H1 (cell line): ENCODE measurements around the gene KCNC2. TPM values are rescaled to one million over a fixed set of nuclear protein-coding genes. Genes with fewer than 3 reads are reported as not detected.

Experiments
- CTCF ChIA-PET: fragments of 300-600 bp; sonication (Branson Sonifier 250); formaldehyde crosslinking; loops from one replicate; lab custom pipeline; 2021; ENCODE audit not compliant: partially characterized antibody; lab: Charles Lee
- POLR2A ChIA-PET: fragments of 300-600 bp; sonication (Branson Sonifier 250); formaldehyde crosslinking; loops from one replicate; lab custom pipeline; 2021; ENCODE audit warnings: inconsistent platforms; ENCODE audit not compliant: partially characterized antibody; lab: Charles Lee
- DNase-seq, 2 experiments: peaks; one replicate each; pipeline versions ENCODE4 v3.0.0 to v3.0.0-alpha.2; 2010 to 2022; ENCODE audit warnings: low spot score in 2 of 2, low read depth in 1 of 2, mixed read lengths in 1 of 2
- FAIRE-seq: peaks from 2 replicates; lab custom pipeline; 2011; peaks lifted over from hg19 to GRCh38; lab: Jason Lieb, UNC
- H2AFZ ChIP-seq: 2 replicates; pipeline ENCODE4 v1.8.1; 2012; ENCODE audit warnings: low read length, inconsistent platforms
- H2AK5ac ChIP-seq: 2 replicates; pipeline ENCODE4 v1.6.1; 2013; ENCODE audit warnings: low read depth, low read length
- H2BK120ac ChIP-seq: replicated peaks from 2 replicates; pipeline ENCODE3; 2013; ENCODE audit warnings: low read depth, low read length, inconsistent platforms
- H2BK12ac ChIP-seq: 2 replicates; pipeline ENCODE4 v1.6.1; 2013; ENCODE audit warnings: low read depth, low read length
- H2BK15ac ChIP-seq: 2 replicates; pipeline ENCODE4 v1.6.1; 2013; ENCODE audit warnings: low read length
- H2BK20ac ChIP-seq: 2 replicates; pipeline ENCODE4 v1.6.1; 2013; ENCODE audit warnings: low read length
- H2BK5ac ChIP-seq: 2 replicates; pipeline ENCODE4 v1.6.1; 2013; ENCODE audit warnings: low read depth, low read length
- H3K14ac ChIP-seq: 2 replicates; pipeline ENCODE4 v1.6.1; 2013; ENCODE audit warnings: inconsistent platforms; ENCODE audit not compliant: insufficient read length
- H3K18ac ChIP-seq: 2 replicates; pipeline ENCODE4 v1.6.1; 2013; ENCODE audit warnings: low read length; ENCODE audit errors: extremely low read depth
- H3K23ac ChIP-seq: 2 replicates; pipeline ENCODE4 v1.6.1; 2013; ENCODE audit warnings: inconsistent platforms; ENCODE audit not compliant: insufficient read length
- H3K23me2 ChIP-seq: 2 replicates; pipeline ENCODE4 v1.6.1; 2013; ENCODE audit warnings: low read depth, low read length
- H3K27ac ChIP-seq: 2 replicates; pipeline ENCODE4 v1.6.1; 2011; ENCODE audit warnings: low read depth, low read length, inconsistent platforms
- H3K27me3 ChIP-seq, 4 experiments: replicated peaks in 1 of 4; 1 replicate in 1 of 4; 2 replicates in 3 of 4; pipeline versions ENCODE4 v1.6.1 to v1.8.1; 2011 to 2013; ENCODE audit warnings: low read length in 3 of 4, mild to moderate bottlenecking in 3 of 4, inconsistent platforms in 2 of 4, mixed read lengths in 2 of 4, moderate library complexity in 1 of 4; ENCODE audit not compliant: control insufficient read depth in 3 of 4, insufficient read depth in 3 of 4; ENCODE audit errors: extremely low read depth in 1 of 4
- H3K36me3 ChIP-seq, 4 experiments: 2 replicates each; pipeline versions ENCODE4 v1.6.1 to v1.8.1; 2011 to 2013; ENCODE audit warnings: mild to moderate bottlenecking in 4 of 4, low read length in 3 of 4, moderate library complexity in 2 of 4, control low read depth in 1 of 4, inconsistent platforms in 1 of 4; ENCODE audit not compliant: insufficient read depth in 4 of 4, control insufficient read depth in 2 of 4
- H3K4ac ChIP-seq: replicated peaks from 2 replicates; pipeline ENCODE3; 2013; ENCODE audit warnings: low read length, low read depth, mixed read lengths, inconsistent platforms; ENCODE audit not compliant: insufficient read length
- H3K4me1 ChIP-seq, 4 experiments: replicated peaks in 1 of 4; 1 replicate in 1 of 4; 2 replicates in 3 of 4; pipeline versions ENCODE4 v1.6.1 to v1.8.1; 2011 to 2013; ENCODE audit warnings: low read length in 3 of 4, inconsistent platforms in 2 of 4, mixed read lengths in 1 of 4; ENCODE audit not compliant: insufficient read depth in 4 of 4, control insufficient read depth in 3 of 4
- H3K4me2 ChIP-seq, 2 experiments: 2 replicates each; pipeline versions ENCODE4 v1.6.1 to v1.8.1; 2011 to 2013; ENCODE audit warnings: low read depth in 2 of 2, low read length in 2 of 2, control low read depth in 1 of 2, inconsistent platforms in 1 of 2, mild to moderate bottlenecking in 1 of 2; ENCODE audit not compliant: insufficient read depth in 1 of 2
- H3K4me3 ChIP-seq, 4 experiments: fragments of 200-600, 300-600 bp in 1 of 4; sonication (generic), shearing (Covaris generic), sonication (Bioruptor Twin) in 1 of 4; 2 replicates each; pipeline versions ENCODE4 v1.5.1 to v1.8.1; 2011 to 2016; ENCODE audit warnings: low read length in 4 of 4, low read depth in 3 of 4, control low read depth in 2 of 4, inconsistent platforms in 2 of 4, mild to moderate bottlenecking in 2 of 4, mixed read lengths in 1 of 4, moderate library complexity in 1 of 4; ENCODE audit not compliant: insufficient read depth in 2 of 4; ENCODE audit errors: extremely low read depth in 1 of 4
- H3K56ac ChIP-seq: replicated peaks from 2 replicates; pipeline ENCODE3; 2013; ENCODE audit warnings: low read depth, mild to moderate bottlenecking, mixed read lengths, low read length, inconsistent platforms; ENCODE audit not compliant: insufficient read length
- H3K79me1 ChIP-seq: 2 replicates; pipeline ENCODE4 v1.6.1; 2013; ENCODE audit warnings: low read depth, low read length, control low read depth
- H3K79me2 ChIP-seq, 2 experiments: 2 replicates each; pipeline versions ENCODE4 v1.6.1 to v1.8.1; 2012 to 2013; ENCODE audit warnings: low read length in 2 of 2, mild to moderate bottlenecking in 2 of 2, inconsistent platforms in 1 of 2; ENCODE audit not compliant: insufficient read depth in 2 of 2, control insufficient read depth in 1 of 2
- H3K9ac ChIP-seq, 4 experiments: replicated peaks in 1 of 4; 1 replicate in 1 of 4; 2 replicates in 3 of 4; pipeline versions ENCODE4 v1.6.1 to v1.8.1; 2011 to 2013; ENCODE audit warnings: low read depth in 3 of 4, low read length in 3 of 4, control low read depth in 2 of 4, mild to moderate bottlenecking in 2 of 4, moderate library complexity in 2 of 4, inconsistent platforms in 1 of 4; ENCODE audit errors: extremely low read depth in 1 of 4
- H3K9me3 ChIP-seq, 2 experiments: 2 replicates each; pipeline versions ENCODE4 v1.6.1 to v1.8.1; 2012 to 2013; ENCODE audit warnings: mild to moderate bottlenecking in 2 of 2, moderate library complexity in 2 of 2, control low read depth in 1 of 2, inconsistent platforms in 1 of 2, low read depth in 1 of 2, low read length in 1 of 2, mixed read lengths in 1 of 2; ENCODE audit not compliant: insufficient read depth in 2 of 2
- H4K20me1 ChIP-seq, 2 experiments: replicated peaks in 1 of 2; 2 replicates each; pipeline versions ENCODE3 to v1.8.1; 2011 to 2013; ENCODE audit warnings: inconsistent platforms in 2 of 2, low read length in 2 of 2, mild to moderate bottlenecking in 1 of 2; ENCODE audit not compliant: insufficient read depth in 2 of 2, control insufficient read depth in 1 of 2
- H4K5ac ChIP-seq: 2 replicates; pipeline ENCODE4 v1.6.1; 2013; ENCODE audit warnings: low read length, low read depth, mixed read lengths, inconsistent platforms; ENCODE audit not compliant: insufficient read length
- H4K8ac ChIP-seq: 2 replicates; pipeline ENCODE4 v1.8.0; 2013; ENCODE audit warnings: mild to moderate bottlenecking, moderate library complexity, low read length, inconsistent platforms; ENCODE audit not compliant: insufficient read depth; ENCODE audit errors: extremely low read depth
- H4K91ac ChIP-seq: replicated peaks from 2 replicates; pipeline ENCODE3; 2013; ENCODE audit warnings: low read length, mixed read lengths, inconsistent platforms; ENCODE audit not compliant: insufficient read length
- JUN ChIP-seq: IDR thresholded peaks from 2 replicates; pipeline ENCODE4 v1.6.1; 2011; ENCODE audit warnings: low read depth, mild to moderate bottlenecking, improper control_type of control experiment, low read length
- polyA plus RNA-seq, 7 experiments: library from polyadenylated mRNA; depleted of rRNA in 3 of 7; stranded (reverse) in 5 of 7; unstranded in 2 of 7; fragments of >200 nt in 5 of 7; fragments of 200-250 nt in 2 of 7; gene quantifications; 1 replicate in 5 of 7; 2 replicates in 1 of 7; 4 replicates in 1 of 7; pipeline versions ENCODE4 v1.2.1 to v1.2.3, GENCODE V29; 2011 to 2013; ENCODE audit warnings: missing spikeins in 2 of 7, mixed read lengths in 2 of 7
- total RNA-seq: library from RNA; stranded (reverse); fragmentation: NEBNext Ultra II Directional; extraction: Animal tissue kit (Norgen Biotek cat#: 25700); gene quantifications from 2 replicates; pipeline ENCODE4 v1.2.1, GENCODE V29; 2021
- TF ChIP-seq, protein P1 (sequence below), 3 experiments: IDR thresholded peaks; 1 replicate in 2 of 3; 2 replicates in 1 of 3; pipeline versions ENCODE4 v1.5.1 to v1.6.1; 2011; ENCODE audit warnings: low read length in 3 of 3, mild to moderate bottlenecking in 3 of 3, inconsistent platforms in 2 of 3, low read depth in 1 of 3, moderate library complexity in 1 of 3; ENCODE audit not compliant: insufficient read depth in 1 of 3; ENCODE audit errors: control extremely low read depth in 1 of 3
- TF ChIP-seq, protein P2 (sequence below): IDR thresholded peaks from 2 replicates; pipeline ENCODE4 v1.6.1; 2012; ENCODE audit warnings: inconsistent platforms
- TF ChIP-seq, protein P3 (sequence below): IDR thresholded peaks from 2 replicates; pipeline ENCODE4 v1.6.1; 2011; ENCODE audit warnings: low read length, improper control_type of control experiment

Gene KCNC2
- total and polyA plus RNA-seq, 2 of the 8 experiments (the other 6 are each of a cell fraction or from before 2014, with no cell fraction given) = 0.03 TPM; not detected in 1

DNA sequence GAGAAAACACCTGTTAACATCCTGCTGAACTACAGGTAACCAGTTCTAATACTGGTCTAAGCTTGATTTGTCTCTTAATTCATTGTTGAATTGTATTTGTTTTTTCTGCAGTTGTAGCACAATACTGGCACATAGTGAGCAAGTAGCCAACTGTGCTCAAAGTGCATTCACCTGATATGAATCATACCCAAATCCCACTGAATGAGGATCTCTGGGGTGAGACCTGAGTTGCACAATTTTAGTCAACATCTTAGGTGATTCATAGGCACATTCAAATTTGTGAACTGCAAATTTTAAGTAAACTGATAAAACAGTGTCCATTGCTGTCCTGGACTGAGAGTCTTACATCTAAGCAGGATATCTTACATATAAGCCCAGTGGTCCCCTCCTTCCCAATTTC, 12.8 kb downstream of the KCNC2 start:
- Histone ChIP-seq H3K79me2 (no peaks in the 10 kb centered on the region), H4K91ac (no peak overlapping the region), H3K27ac (no peak overlapping the region), H3K4me3 (no peak overlapping the region), H3K9ac (no peak overlapping the region), H3K36me3 (no peaks in the 10 kb centered on the region), H2AFZ (no peak overlapping the region), H3K9me3 (no peaks in the 10 kb centered on the region), H2BK20ac (no peak overlapping the region), H3K18ac (no peak overlapping the region), H3K23me2 (0 out of 2 replicates have a peak, but pooled peaks cover 1% of the 10 kb centered on the region), H3K4ac (no peak overlapping the region), H2BK12ac (no peak overlapping the region), H2BK120ac (no peak overlapping the region), H3K79me1 (no peaks in the 10 kb centered on the region), H3K14ac (no peak overlapping the region), H4K5ac (no peak overlapping the region), H3K4me1 (no peaks in the 10 kb centered on the region), H3K4me2 (no peak overlapping the region), H4K8ac (no peak overlapping the region), H3K27me3 (no peaks in the 10 kb centered on the region), H2BK15ac (no peak overlapping the region), H3K56ac (no peak overlapping the region), H2BK5ac (no peak overlapping the region), H4K20me1 (no peaks in the 10 kb centered on the region), H2AK5ac (no peak overlapping the region), H3K23ac (no peak overlapping the region)
- FAIRE-seq = no peak
- ChIA-PET POLR2A (no interaction called here), CTCF (no interaction called here)
- TF ChIP-seq, protein P1, sequence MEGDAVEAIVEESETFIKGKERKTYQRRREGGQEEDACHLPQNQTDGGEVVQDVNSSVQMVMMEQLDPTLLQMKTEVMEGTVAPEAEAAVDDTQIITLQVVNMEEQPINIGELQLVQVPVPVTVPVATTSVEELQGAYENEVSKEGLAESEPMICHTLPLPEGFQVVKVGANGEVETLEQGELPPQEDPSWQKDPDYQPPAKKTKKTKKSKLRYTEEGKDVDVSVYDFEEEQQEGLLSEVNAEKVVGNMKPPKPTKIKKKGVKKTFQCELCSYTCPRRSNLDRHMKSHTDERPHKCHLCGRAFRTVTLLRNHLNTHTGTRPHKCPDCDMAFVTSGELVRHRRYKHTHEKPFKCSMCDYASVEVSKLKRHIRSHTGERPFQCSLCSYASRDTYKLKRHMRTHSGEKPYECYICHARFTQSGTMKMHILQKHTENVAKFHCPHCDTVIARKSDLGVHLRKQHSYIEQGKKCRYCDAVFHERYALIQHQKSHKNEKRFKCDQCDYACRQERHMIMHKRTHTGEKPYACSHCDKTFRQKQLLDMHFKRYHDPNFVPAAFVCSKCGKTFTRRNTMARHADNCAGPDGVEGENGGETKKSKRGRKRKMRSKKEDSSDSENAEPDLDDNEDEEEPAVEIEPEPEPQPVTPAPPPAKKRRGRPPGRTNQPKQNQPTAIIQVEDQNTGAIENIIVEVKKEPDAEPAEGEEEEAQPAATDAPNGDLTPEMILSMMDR (IDR thresholded peaks at IDR 0.05; ENCODE audit: control extremely low read depth in 1 of 3, insufficient read depth in 1 of 3, low read depth in 1 of 3, low read length in 3 of 3) = no peak
- no peak for TF ChIP-seq JUN
- TF ChIP-seq, protein P2, sequence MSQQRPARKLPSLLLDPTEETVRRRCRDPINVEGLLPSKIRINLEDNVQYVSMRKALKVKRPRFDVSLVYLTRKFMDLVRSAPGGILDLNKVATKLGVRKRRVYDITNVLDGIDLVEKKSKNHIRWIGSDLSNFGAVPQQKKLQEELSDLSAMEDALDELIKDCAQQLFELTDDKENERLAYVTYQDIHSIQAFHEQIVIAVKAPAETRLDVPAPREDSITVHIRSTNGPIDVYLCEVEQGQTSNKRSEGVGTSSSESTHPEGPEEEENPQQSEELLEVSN = no peak
- TF ChIP-seq, protein P3, sequence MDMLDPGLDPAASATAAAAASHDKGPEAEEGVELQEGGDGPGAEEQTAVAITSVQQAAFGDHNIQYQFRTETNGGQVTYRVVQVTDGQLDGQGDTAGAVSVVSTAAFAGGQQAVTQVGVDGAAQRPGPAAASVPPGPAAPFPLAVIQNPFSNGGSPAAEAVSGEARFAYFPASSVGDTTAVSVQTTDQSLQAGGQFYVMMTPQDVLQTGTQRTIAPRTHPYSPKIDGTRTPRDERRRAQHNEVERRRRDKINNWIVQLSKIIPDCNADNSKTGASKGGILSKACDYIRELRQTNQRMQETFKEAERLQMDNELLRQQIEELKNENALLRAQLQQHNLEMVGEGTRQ = no peak
- DNase-seq = no peak
